ENCODE data around the gene NAV2.

The NAV2 gene

DNA sequence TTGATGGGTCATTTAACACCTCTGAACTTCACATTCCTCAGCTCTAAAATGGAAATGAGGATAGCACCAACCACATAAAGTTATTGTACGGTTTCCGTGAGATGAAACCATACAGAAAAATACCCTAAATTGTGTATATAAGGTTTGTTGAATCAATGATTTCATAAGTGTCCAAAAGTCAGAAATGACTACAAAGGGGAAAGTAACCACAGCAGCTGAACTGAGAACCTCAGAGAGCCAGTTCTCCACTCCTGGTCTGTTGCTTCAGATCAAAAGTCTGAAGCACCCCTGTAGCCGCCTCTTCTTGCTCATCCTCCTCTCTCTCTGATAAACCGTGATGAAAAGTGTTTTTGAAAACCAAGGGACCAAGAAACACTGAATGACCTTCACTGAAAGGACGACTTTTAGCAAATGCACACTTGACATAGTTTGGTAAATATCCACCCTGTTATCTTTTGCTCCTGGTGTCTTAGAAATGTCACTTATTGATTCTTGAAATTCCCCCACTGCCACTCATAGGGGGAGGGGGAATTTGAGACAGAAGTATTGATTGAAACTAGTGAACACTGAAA, 194.5 kb downstream of the NAV2 start:
- TF ChIP-seq ZNF565 (CRISPR knock-in tag; conservative IDR thresholded peaks at IDR 0.05; ENCODE audit: low read depth) = no peak
- no peak for TF ChIP-seq ZC3H10 (CRISPR knock-in tag; IDR thresholded peaks at IDR 0.05)
- no peak for TF ChIP-seq OSR1 (CRISPR knock-in tag; IDR thresholded peaks at IDR 0.05)
- no peak for TF ChIP-seq ARNTL (CRISPR knock-in tag; IDR thresholded peaks at IDR 0.05; ENCODE audit: borderline replicate concordance, low read depth)
- TF ChIP-seq, protein P1, sequence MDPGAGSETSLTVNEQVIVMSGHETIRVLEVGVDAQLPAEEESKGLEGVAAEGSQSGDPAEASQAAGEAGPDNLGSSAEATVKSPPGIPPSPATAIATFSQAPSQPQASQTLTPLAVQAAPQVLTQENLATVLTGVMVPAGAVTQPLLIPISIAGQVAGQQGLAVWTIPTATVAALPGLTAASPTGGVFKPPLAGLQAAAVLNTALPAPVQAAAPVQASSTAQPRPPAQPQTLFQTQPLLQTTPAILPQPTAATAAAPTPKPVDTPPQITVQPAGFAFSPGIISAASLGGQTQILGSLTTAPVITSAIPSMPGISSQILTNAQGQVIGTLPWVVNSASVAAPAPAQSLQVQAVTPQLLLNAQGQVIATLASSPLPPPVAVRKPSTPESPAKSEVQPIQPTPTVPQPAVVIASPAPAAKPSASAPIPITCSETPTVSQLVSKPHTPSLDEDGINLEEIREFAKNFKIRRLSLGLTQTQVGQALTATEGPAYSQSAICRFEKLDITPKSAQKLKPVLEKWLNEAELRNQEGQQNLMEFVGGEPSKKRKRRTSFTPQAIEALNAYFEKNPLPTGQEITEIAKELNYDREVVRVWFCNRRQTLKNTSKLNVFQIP (CRISPR knock-in tag; IDR thresholded peaks at IDR 0.05; ENCODE audit: borderline replicate concordance, low read depth) = no peak
- no peak for TF ChIP-seq BACH2 (CRISPR knock-in tag; IDR thresholded peaks at IDR 0.05; ENCODE audit: borderline replicate concordance)
- TF ChIP-seq ESRRG (CRISPR knock-in tag; IDR thresholded peaks at IDR 0.05) = no peak
- no peak for TF ChIP-seq RARB (CRISPR knock-in tag; IDR thresholded peaks at IDR 0.05)
- no peak for TF ChIP-seq ZFP30 (CRISPR knock-in tag; IDR thresholded peaks at IDR 0.05)
- TF ChIP-seq SNAI2 (CRISPR knock-in tag; IDR thresholded peaks at IDR 0.05) = no peak
- no peak for TF ChIP-seq GLIS3 (CRISPR knock-in tag; IDR thresholded peaks at IDR 0.05)
- TF ChIP-seq, protein P2, sequence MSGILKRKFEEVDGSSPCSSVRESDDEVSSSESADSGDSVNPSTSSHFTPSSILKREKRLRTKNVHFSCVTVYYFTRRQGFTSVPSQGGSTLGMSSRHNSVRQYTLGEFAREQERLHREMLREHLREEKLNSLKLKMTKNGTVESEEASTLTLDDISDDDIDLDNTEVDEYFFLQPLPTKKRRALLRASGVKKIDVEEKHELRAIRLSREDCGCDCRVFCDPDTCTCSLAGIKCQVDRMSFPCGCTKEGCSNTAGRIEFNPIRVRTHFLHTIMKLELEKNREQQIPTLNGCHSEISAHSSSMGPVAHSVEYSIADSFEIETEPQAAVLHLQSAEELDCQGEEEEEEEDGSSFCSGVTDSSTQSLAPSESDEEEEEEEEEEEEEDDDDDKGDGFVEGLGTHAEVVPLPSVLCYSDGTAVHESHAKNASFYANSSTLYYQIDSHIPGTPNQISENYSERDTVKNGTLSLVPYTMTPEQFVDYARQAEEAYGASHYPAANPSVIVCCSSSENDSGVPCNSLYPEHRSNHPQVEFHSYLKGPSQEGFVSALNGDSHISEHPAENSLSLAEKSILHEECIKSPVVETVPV (CRISPR knock-in tag; IDR thresholded peaks at IDR 0.05) = no peak
- TF ChIP-seq, protein P3, sequence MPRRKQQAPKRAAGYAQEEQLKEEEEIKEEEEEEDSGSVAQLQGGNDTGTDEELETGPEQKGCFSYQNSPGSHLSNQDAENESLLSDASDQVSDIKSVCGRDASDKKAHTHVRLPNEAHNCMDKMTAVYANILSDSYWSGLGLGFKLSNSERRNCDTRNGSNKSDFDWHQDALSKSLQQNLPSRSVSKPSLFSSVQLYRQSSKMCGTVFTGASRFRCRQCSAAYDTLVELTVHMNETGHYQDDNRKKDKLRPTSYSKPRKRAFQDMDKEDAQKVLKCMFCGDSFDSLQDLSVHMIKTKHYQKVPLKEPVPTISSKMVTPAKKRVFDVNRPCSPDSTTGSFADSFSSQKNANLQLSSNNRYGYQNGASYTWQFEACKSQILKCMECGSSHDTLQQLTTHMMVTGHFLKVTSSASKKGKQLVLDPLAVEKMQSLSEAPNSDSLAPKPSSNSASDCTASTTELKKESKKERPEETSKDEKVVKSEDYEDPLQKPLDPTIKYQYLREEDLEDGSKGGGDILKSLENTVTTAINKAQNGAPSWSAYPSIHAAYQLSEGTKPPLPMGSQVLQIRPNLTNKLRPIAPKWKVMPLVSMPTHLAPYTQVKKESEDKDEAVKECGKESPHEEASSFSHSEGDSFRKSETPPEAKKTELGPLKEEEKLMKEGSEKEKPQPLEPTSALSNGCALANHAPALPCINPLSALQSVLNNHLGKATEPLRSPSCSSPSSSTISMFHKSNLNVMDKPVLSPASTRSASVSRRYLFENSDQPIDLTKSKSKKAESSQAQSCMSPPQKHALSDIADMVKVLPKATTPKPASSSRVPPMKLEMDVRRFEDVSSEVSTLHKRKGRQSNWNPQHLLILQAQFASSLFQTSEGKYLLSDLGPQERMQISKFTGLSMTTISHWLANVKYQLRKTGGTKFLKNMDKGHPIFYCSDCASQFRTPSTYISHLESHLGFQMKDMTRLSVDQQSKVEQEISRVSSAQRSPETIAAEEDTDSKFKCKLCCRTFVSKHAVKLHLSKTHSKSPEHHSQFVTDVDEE (CRISPR knock-in tag; IDR thresholded peaks at IDR 0.05) = no peak
- ATAC-seq = no peak

DNA sequence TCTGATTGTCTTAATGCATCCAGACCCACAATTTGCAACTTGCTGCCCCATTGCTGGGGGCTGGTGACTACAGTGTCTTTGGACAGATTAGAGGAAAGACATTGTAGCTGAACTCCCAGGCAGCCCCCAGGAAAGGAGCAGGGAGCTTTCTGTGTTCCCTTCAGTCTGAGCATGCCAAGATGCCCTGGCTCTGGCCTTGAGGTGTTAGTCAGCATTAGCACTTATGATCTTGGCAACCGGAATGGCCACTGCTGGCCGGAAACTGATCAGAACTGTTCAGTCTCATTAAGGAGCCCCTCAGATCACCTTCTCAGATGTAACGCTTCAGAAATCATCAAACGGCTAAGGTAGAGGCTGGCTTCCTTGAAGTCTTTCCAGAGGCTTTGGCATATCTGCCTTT, 195.2 kb downstream of the NAV2 start:
- no peak for TF ChIP-seq TCF4 (CRISPR knock-in tag; IDR thresholded peaks at IDR 0.05; ENCODE audit: borderline replicate concordance)
- TF ChIP-seq PPARA (CRISPR knock-in tag; IDR thresholded peaks at IDR 0.05; ENCODE audit: borderline replicate concordance) = no peak
- TF ChIP-seq GLIS3 (CRISPR knock-in tag; IDR thresholded peaks at IDR 0.05) = no peak
- TF ChIP-seq, protein P4, sequence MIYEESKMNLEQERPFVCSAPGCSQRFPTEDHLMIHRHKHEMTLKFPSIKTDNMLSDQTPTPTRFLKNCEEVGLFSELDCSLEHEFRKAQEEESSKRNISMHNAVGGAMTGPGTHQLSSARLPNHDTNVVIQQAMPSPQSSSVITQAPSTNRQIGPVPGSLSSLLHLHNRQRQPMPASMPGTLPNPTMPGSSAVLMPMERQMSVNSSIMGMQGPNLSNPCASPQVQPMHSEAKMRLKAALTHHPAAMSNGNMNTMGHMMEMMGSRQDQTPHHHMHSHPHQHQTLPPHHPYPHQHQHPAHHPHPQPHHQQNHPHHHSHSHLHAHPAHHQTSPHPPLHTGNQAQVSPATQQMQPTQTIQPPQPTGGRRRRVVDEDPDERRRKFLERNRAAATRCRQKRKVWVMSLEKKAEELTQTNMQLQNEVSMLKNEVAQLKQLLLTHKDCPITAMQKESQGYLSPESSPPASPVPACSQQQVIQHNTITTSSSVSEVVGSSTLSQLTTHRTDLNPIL (CRISPR knock-in tag; IDR thresholded peaks at IDR 0.05; ENCODE audit: low read depth) = no peak
- TF ChIP-seq ISL1 (CRISPR knock-in tag; IDR thresholded peaks at IDR 0.05) = no peak
- no peak for TF ChIP-seq RARB (CRISPR knock-in tag; IDR thresholded peaks at IDR 0.05)
- TF ChIP-seq ZNF70 (CRISPR knock-in tag; IDR thresholded peaks at IDR 0.05) = no peak
- TF ChIP-seq, protein P3 (CRISPR knock-in tag; IDR thresholded peaks at IDR 0.05) = no peak
- no peak for TF ChIP-seq ARNTL (CRISPR knock-in tag; IDR thresholded peaks at IDR 0.05; ENCODE audit: borderline replicate concordance, low read depth)
- TF ChIP-seq CSDC2 (CRISPR knock-in tag; IDR thresholded peaks at IDR 0.05) = no peak
- TF ChIP-seq, protein P1 (CRISPR knock-in tag; IDR thresholded peaks at IDR 0.05; ENCODE audit: borderline replicate concordance, low read depth) = no peak
- ATAC-seq = no peak

Measured in SK-N-SH treated with all-trans-retinoic acid at 6 μM for 48 hours (cell line).